GM12878 (cell line): Measurements from ENCODE around the gene FAM83D. TPM values are rescaled to one million over a fixed set of nuclear protein-coding genes. Genes with fewer than 3 reads are reported as not detected.

Experiments
- ATF7 ChIP-seq: fragments of 450-650 bp; IDR thresholded peaks from 2 replicates; pipeline ENCODE4 v1.6.1; 2016; ENCODE audit warnings: low read depth, mild to moderate bottlenecking
- CHD1 ChIP-seq: IDR thresholded peaks from 2 replicates; pipeline ENCODE4 v1.6.1; 2012; ENCODE audit warnings: low read depth, low read length, improper control_type of control experiment
- E2F4 ChIP-seq: IDR thresholded peaks from 2 replicates; pipeline ENCODE4 v1.6.1; 2012; ENCODE audit warnings: low read depth, low read length, improper control_type of control experiment
- E4F1 ChIP-seq: fragments of 450-650 bp; IDR thresholded peaks from 2 replicates; pipeline ENCODE4 v1.6.1; 2018; ENCODE audit warnings: borderline replicate concordance, mild to moderate bottlenecking; ENCODE audit not compliant: partially characterized antibody
- EED ChIP-seq: sonication (generic); IDR thresholded peaks from 2 replicates; pipeline ENCODE4 v1.6.1; 2016; ENCODE audit warnings: antibody characterized with exemption, low read depth
- IKZF2 ChIP-seq, 2 experiments: fragments of 450-650 bp; IDR thresholded peaks; 2 replicates each; pipeline ENCODE4 v1.6.1; 2017; ENCODE audit warnings: mild to moderate bottlenecking in 2 of 2, moderate library complexity in 2 of 2
- IRF3 ChIP-seq: fragments of 450-650 bp; IDR thresholded peaks from 2 replicates; pipeline ENCODE4 v1.6.1; 2014; ENCODE audit warnings: mild to moderate bottlenecking
- IRF5 ChIP-seq: fragments of 450-650 bp; IDR thresholded peaks from 2 replicates; pipeline ENCODE4 v1.6.1; 2017; ENCODE audit warnings: borderline replicate concordance
- JUNB ChIP-seq: IDR thresholded peaks from 2 replicates; pipeline ENCODE4 v1.6.1; 2016; ENCODE audit warnings: antibody characterized with exemption, mild to moderate bottlenecking
- MAX ChIP-seq: IDR thresholded peaks from 2 replicates; pipeline ENCODE4 v1.6.1; 2012; ENCODE audit warnings: low read depth, low read length, improper control_type of control experiment
- NFYB ChIP-seq: IDR thresholded peaks from 2 replicates; pipeline ENCODE4 v1.6.1; 2011; ENCODE audit warnings: low read depth, mild to moderate bottlenecking, low read length, improper control_type of control experiment, moderate library complexity; ENCODE audit not compliant: insufficient read depth
- PAX5 ChIP-seq: IDR thresholded peaks from 2 replicates; pipeline ENCODE4 v1.6.1; 2011; ENCODE audit warnings: low read depth, low read length, borderline replicate concordance
- PBX3 ChIP-seq: IDR thresholded peaks from 2 replicates; pipeline ENCODE4 v1.6.1; 2011; ENCODE audit warnings: mild to moderate bottlenecking, low read depth, low read length, moderate library complexity; ENCODE audit not compliant: insufficient replicate concordance
- RB1 ChIP-seq: fragments of 450-650 bp; formaldehyde crosslinking; IDR thresholded peaks from 2 replicates; pipeline ENCODE4 v1.6.1; 2017; ENCODE audit warnings: mild to moderate bottlenecking, borderline replicate concordance
- SIX5 ChIP-seq: IDR thresholded peaks from 2 replicates; pipeline ENCODE4 v1.6.1; 2011; ENCODE audit warnings: mild to moderate bottlenecking, low read depth, low read length, moderate library complexity; ENCODE audit not compliant: severe bottlenecking
- ZBED1 ChIP-seq: IDR thresholded peaks from 2 replicates; pipeline ENCODE4 v1.6.1; 2016; ENCODE audit warnings: borderline replicate concordance
- ZNF592 ChIP-seq: fragments of 450-650 bp; IDR thresholded peaks from 2 replicates; pipeline ENCODE4 v1.6.1; 2017; ENCODE audit warnings: mild to moderate bottlenecking, moderate library complexity
- polyA plus RNA-seq, 11 experiments: library from polyadenylated mRNA; depleted of rRNA in 4 of 11; unstranded in 6 of 11; stranded (reverse) in 5 of 11; fragments of >200 nt; fragmentation: Nextera tagmentation in 4 of 11; fragmentation: Illumina TruSeq in 1 of 11; extraction: Ambion mirVana in 4 of 11; extraction: Trizol in 1 of 11; gene quantifications; 1 replicate in 1 of 11; 2 replicates in 10 of 11; pipeline versions ENCODE4 v1.2.1 to v1.2.3, GENCODE V29; 2011 to 2016; ENCODE audit warnings: inconsistent platforms in 2 of 11, missing spikeins in 2 of 11, low read depth in 1 of 11
- total RNA-seq, 4 experiments: library from RNA; depleted of rRNA in 3 of 4; stranded (reverse); fragments of >200 nt in 3 of 4; fragmentation: Illumina TruSeq in 1 of 4; extraction: Trizol in 1 of 4; gene quantifications; 2 replicates each; pipeline versions ENCODE4 v1.2.1 to v1.2.3, GENCODE V29; 2013 to 2021

The FAM83D gene
- total and polyA plus RNA-seq, 10 of the 15 experiments (the other 5 are each of a cell fraction or from before 2014, with no cell fraction given) = 4.5 to 34.8 (median 19.2) TPM

- TF ChIP-seq PAX5 (peak; percentile 71; the same call in 1 of the 2 replicates), MAX (peak; percentile 42), NFYB (no peak), EED (peak; percentile 93), PBX3 (peak; percentile 39), JUNB (peak; percentile 69), ZNF592 (no peak), IKZF2 (IDR thresholded peaks at IDR 0.05) (peak; percentile 83 to 89), IRF3 (no peak), E4F1 (no peak), IRF5 (no peak), RB1 (peak; percentile 80; the same call in 1 of the 2 replicates), ZBED1 (no peak), SIX5 (no peak), ATF7 (peak; percentile 60), CHD1 (no peak), E2F4 (no peak)
Observed at GRCh38 chr20:38892091-38892981, 33.9 kb upstream of the FAM83D start (continued).
